Embryonic facial prominence (tissue), 1 donor: Measurements from ENCODE around the gene CHD2.
"Not testable (repeated sequence)": the region's sequence is repeated elsewhere in the genome, so short reads cannot be mapped to it uniquely, and the experiment has no call there.

Source experiments
- DNase-seq: peaks from one replicate; pipeline ENCODE4 v3.0.0-alpha.2; 2016; ENCODE audit errors: extremely low spot score

The CHD2 gene

GRCh38 chr15:93048759-93049161 is 148.6 kb downstream of the CHD2 start:
- no peak for DNase-seq

DNA sequence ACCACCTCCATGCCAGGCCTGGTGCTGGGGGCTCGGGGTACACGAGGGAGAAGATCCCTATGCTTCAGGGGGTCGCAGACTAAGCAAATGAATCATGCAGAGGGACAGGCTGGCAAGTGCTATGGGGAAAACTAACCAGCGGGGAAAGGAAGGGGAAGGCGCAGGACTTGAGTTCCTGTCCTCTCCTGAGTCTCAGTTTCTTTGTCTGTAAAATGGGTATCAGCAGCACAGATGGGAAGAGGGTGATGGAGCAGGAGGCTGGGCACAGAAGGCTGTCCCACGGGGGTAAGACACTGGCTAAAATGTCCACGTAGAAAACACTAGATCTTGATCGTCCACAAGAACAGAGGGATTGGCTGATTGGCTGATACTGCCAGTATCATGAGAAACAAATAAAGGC is 149.1 kb downstream of the CHD2 start:
- DNase-seq, result no peak

- no peak for DNase-seq
These were observed 149.9 kb downstream of the CHD2 start for GRCh38 chr15:93049914-93050578.

GRCh38 chr15:93050648-93051047 is 150.5 kb downstream of the CHD2 start:
- DNase-seq, result no peak

- DNase-seq, result no peak
These were observed 151.3 kb downstream of the CHD2 start for GRCh38 chr15:93051236-93052089.

- DNase-seq, result no peak
These were observed 152.2 kb downstream of the CHD2 start for GRCh38 chr15:93052090-93052879.

DNA sequence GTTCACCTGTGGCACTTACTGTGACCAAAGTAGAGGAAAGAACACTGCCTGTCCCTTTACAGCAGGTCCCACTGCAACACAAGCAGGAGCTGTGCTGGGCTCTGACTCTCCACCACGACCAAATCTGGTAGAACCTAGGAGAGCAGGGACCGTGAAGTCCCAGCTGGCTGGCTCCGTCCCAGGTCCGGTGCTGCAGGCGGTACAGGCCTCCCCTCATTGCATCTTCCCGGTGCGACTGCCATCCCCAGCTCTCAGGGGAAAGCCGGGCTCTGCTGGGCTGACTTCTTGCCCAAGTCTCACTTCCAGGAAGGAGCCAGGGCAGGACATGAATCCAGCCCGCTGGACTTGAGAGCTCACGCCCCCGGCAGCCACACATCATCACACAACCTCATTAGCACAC is 155.1 kb downstream of the CHD2 start:
- no peak for DNase-seq

GRCh38 chr15:93056836-93057235 is 156.7 kb downstream of the CHD2 start:
- no peak for DNase-seq

- DNase-seq, result no peak
These were observed 157.5 kb downstream of the CHD2 start for GRCh38 chr15:93057618-93058017.

- DNase-seq, result no peak
These were observed 158.0 kb downstream of the CHD2 start for GRCh38 chr15:93058128-93058527.

GRCh38 chr15:93058904-93059427 is 158.8 kb downstream of the CHD2 start:
- no peak for DNase-seq

- no peak for DNase-seq
These were observed 159.3 kb downstream of the CHD2 start for GRCh38 chr15:93059442-93059841.

DNA sequence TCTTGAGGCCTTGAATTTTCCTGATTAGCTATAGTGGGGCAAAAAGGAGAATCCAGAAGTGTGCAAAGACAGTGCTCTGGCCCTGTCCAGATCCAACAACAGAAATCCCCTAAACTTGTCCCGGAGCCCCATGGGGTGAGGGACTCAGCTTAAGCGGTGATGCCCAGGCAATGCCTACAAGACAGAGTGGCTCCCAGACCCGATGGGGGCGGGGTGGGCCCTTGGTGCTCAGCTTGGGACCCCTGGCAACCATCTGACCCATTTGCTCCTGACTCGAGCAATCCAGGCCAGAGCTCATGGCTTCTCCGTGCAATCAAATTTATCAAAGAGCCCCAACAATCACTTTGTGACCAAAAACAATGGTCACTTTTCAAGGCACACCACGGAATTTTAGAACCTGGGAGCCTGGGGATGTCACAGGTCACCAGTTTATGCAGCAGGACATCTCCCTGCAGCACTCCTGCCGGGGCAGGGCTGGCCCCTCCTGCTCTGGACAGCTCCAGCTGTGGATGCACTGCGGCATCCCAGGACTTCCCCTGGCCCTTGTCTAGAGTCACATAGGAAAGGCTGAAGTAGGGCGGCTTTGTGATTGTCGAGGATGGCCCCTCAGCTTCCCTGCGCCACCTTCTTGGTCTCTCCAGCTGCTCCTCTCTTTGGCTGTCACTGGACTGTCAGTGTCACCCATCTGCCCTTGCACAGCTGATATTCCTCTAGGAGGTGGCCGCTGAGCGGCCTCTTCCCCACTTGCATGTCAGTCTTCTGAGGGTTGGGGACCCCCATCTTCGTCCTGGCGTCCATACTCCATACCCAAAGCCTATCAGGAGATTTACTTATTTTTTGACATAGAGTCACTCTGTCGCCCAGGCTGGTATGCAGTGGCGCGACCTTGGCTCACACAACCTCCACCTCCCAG is 160.5 kb downstream of the CHD2 start:
- no peak for DNase-seq

GRCh38 chr15:93062628-93063261 is 162.6 kb downstream of the CHD2 start:
- DNase-seq, result not testable (repeated sequence)

GRCh38 chr15:93063262-93063671 is 163.1 kb downstream of the CHD2 start:
- DNase-seq, result no peak

- no peak for DNase-seq
These were observed 163.9 kb downstream of the CHD2 start for GRCh38 chr15:93063796-93064690.

GRCh38 chr15:93065641-93066045 is 165.5 kb downstream of the CHD2 start:
- no peak for DNase-seq

- no peak for DNase-seq
These were observed 166.1 kb downstream of the CHD2 start for GRCh38 chr15:93066224-93066681.
